HK-2 (cell line): ENCODE measurements around the gene CATSPERE.

ENCODE experiments used
- DNase-seq: peaks from one replicate; pipeline ENCODE4 v3.0.0-alpha.2; 2018; ENCODE audit not compliant: unreplicated experiment

Gene CATSPERE

GRCh38 chr1:244461245-244462071 is at the start of gene CATSPERE:
CATSPERE (plus strand) TSS chr1:244461273; CDS start chr1:244461430, 157 bp downstream.
- no peak for DNase-seq

- DNase-seq: no peak
Measured at GRCh38 chr1:244412176-244412575, 48.9 kb upstream of the CATSPERE start.

- no peak for DNase-seq
Measured at GRCh38 chr1:244413736-244414135, 47.3 kb upstream of the CATSPERE start.

- no peak for DNase-seq
Measured at GRCh38 chr1:244414543-244414942, 46.5 kb upstream of the CATSPERE start.

- no peak for DNase-seq
Measured at GRCh38 chr1:244419024-244419423, 42.0 kb upstream of the CATSPERE start.

GRCh38 chr1:244422174-244422573 is 38.9 kb upstream of the CATSPERE start:
- DNase-seq: no peak

- DNase-seq: no peak
Measured at GRCh38 chr1:244424649-244425334, 36.3 kb upstream of the CATSPERE start.

GRCh38 chr1:244427647-244428046 is 33.4 kb upstream of the CATSPERE start:
- no peak for DNase-seq

- DNase-seq: no peak
Measured at GRCh38 chr1:244429818-244430217, 31.3 kb upstream of the CATSPERE start.

- DNase-seq: no peak
Measured at GRCh38 chr1:244431166-244431565, 29.9 kb upstream of the CATSPERE start.

GRCh38 chr1:244435562-244436205 is 25.4 kb upstream of the CATSPERE start:
- peak; percentile 27 for DNase-seq

- no peak for DNase-seq
Measured at GRCh38 chr1:244436336-244437085, 24.6 kb upstream of the CATSPERE start.

GRCh38 chr1:244437086-244437468 is 24.0 kb upstream of the CATSPERE start:
- DNase-seq: no peak

GRCh38 chr1:244439391-244440032 is 21.6 kb upstream of the CATSPERE start:
- no peak for DNase-seq

GRCh38 chr1:244442850-244443249 is 18.2 kb upstream of the CATSPERE start:
- no peak for DNase-seq

GRCh38 chr1:244444854-244445253 is 16.2 kb upstream of the CATSPERE start:
- no peak for DNase-seq

GRCh38 chr1:244445320-244446181 is 15.5 kb upstream of the CATSPERE start:
- no peak for DNase-seq

- no peak for DNase-seq
Measured at GRCh38 chr1:244447024-244447423, 14.0 kb upstream of the CATSPERE start.

- no peak for DNase-seq
Measured at GRCh38 chr1:244447552-244447951, 13.5 kb upstream of the CATSPERE start.

GRCh38 chr1:244448279-244449036 is 12.6 kb upstream of the CATSPERE start:
- DNase-seq: no peak
